GM12878 (cell line): ENCODE data around the gene KCTD6. TPM values are rescaled to one million over a fixed set of nuclear protein-coding genes. Genes with fewer than 3 reads are reported as not detected.

Source experiments
- ATAC-seq: fragments of 200-7000 bp; cut with Tn5 transposase; 3 replicates; pipeline ENCODE4 v1.9.1; 2020; ENCODE audit warnings: mild to moderate bottlenecking, moderate library complexity
- BruUV-seq: library from RNA; stranded (reverse); fragments of 400-500 nt; replicated peaks from 2 replicates; lab custom pipeline; 2021; lab: Mats Ljungman, UMichigan
- CTCF ChIA-PET: fragments of 300-600 bp; sonication (Branson Sonifier 250); formaldehyde crosslinking; extraction: SDS; loops from one replicate; lab custom pipeline; 2021; ENCODE audit warnings: inconsistent platforms; lab: Yijun Ruan, JAX
- POLR2A ChIA-PET: fragments of 350-600 bp; formaldehyde crosslinking; extraction: SDS; loops from one replicate; lab custom pipeline; 2021; ENCODE audit warnings: inconsistent platforms; lab: Charles Lee
- RAD21 ChIA-PET: fragments of 300-600 bp; sonication (Branson Sonifier 250); formaldehyde crosslinking; loops from one replicate; lab custom pipeline; 2023; ENCODE audit warnings: antibody characterized with exemption; ENCODE audit not compliant: unreplicated experiment; lab: Charles Lee
- SMC1A ChIA-PET: fragments of 300-600 bp; sonication (Branson Sonifier 250); formaldehyde crosslinking; loops from one replicate; lab custom pipeline; 2023; ENCODE audit not compliant: unreplicated experiment, uncharacterized antibody; lab: Charles Lee
- DNase-seq: peaks from one replicate; pipeline ENCODE4 v3.0.0-alpha.2; 2011; ENCODE audit warnings: low read depth, low spot score
- FAIRE-seq: peaks from 3 replicates; lab custom pipeline; 2011; peaks lifted over from hg19 to GRCh38; lab: Jason Lieb, UNC
- H2AFZ ChIP-seq: 2 replicates; pipeline ENCODE4 v1.6.0; 2011; ENCODE audit warnings: low read depth, low read length, control low read depth; ENCODE audit not compliant: control insufficient read depth
- H3K27ac ChIP-seq: 2 replicates; pipeline ENCODE4 v1.5.1; 2011; ENCODE audit warnings: control low read depth; ENCODE audit not compliant: control insufficient read depth, insufficient read depth
- H3K27me3 ChIP-seq, 2 experiments: replicated peaks in 1 of 2; 2 replicates each; pipeline versions ENCODE4 v1.6.0 to v1.6.1; 2011; ENCODE audit warnings: low read length in 1 of 2; ENCODE audit not compliant: control insufficient read depth in 2 of 2, insufficient read depth in 2 of 2
- H3K36me3 ChIP-seq, 2 experiments: 2 replicates each; pipeline ENCODE4 v1.5.1; 2011; ENCODE audit warnings: low read length in 1 of 2; ENCODE audit not compliant: control insufficient read depth in 2 of 2, insufficient read depth in 2 of 2
- H3K4me1 ChIP-seq: 2 replicates; pipeline ENCODE4 v1.6.1; 2011; ENCODE audit warnings: mild to moderate bottlenecking, low read length, moderate library complexity, mixed read lengths; ENCODE audit not compliant: control insufficient read depth, insufficient read depth
- H3K4me2 ChIP-seq: 2 replicates; pipeline ENCODE4 v1.6.0; 2011; ENCODE audit warnings: control low read depth; ENCODE audit not compliant: control insufficient read depth, insufficient read depth
- H3K4me3 ChIP-seq: fragments of 200-600 bp; sonication (generic); 2 replicates; pipeline ENCODE4 v1.5.1; 2016
- H3K79me2 ChIP-seq: 2 replicates; pipeline ENCODE4 v1.6.0; 2011; ENCODE audit warnings: low read length; ENCODE audit not compliant: control insufficient read depth, insufficient read depth
- H3K9ac ChIP-seq: 2 replicates; pipeline ENCODE4 v1.8.0; 2011; ENCODE audit warnings: low read length, control low read depth, mixed read lengths; ENCODE audit not compliant: control insufficient read depth, insufficient read depth
- H3K9me3 ChIP-seq: replicated peaks from 3 replicates; pipeline ENCODE4 v1.5.1; 2011; ENCODE audit warnings: mild to moderate bottlenecking, low read length; ENCODE audit not compliant: control insufficient read depth, insufficient read depth
- H4K20me1 ChIP-seq: 2 replicates; pipeline ENCODE4 v1.6.0; 2011; ENCODE audit not compliant: control insufficient read depth, insufficient read depth
- ASH2L ChIP-seq: fragments of 300-600, 200-600 bp; sonication (generic); IDR thresholded peaks from 2 replicates; pipeline ENCODE4 v1.6.1; 2017; ENCODE audit warnings: low read depth, mild to moderate bottlenecking, borderline replicate concordance
- BACH1 ChIP-seq: fragments of 450-650 bp; IDR thresholded peaks from 2 replicates; pipeline ENCODE4 v1.6.1; 2017; ENCODE audit warnings: mild to moderate bottlenecking, borderline replicate concordance
- CBX3 ChIP-seq: fragments of 200-600 bp; sonication (generic); IDR thresholded peaks from 2 replicates; pipeline ENCODE4 v1.6.1; 2016; ENCODE audit warnings: low read depth, borderline replicate concordance
- CHD2 ChIP-seq: IDR thresholded peaks from 2 replicates; pipeline ENCODE4 v1.6.1; 2011; ENCODE audit warnings: low read depth, low read length, improper control_type of control experiment, borderline replicate concordance
- CTCF ChIP-seq, 3 experiments: IDR thresholded peaks in 2 of 3; conservative IDR thresholded peaks in 1 of 3; 2 replicates each; pipeline ENCODE4 v1.5.1; 2011; ENCODE audit warnings: low read depth in 3 of 3, low read length in 3 of 3, mild to moderate bottlenecking in 3 of 3, control low read depth in 2 of 3, moderate library complexity in 2 of 3, inconsistent platforms in 1 of 3, mixed read lengths in 1 of 3; ENCODE audit not compliant: control insufficient read depth in 2 of 3, insufficient read depth in 1 of 3; ENCODE audit errors: extremely low read depth in 1 of 3
- E2F4 ChIP-seq: IDR thresholded peaks from 2 replicates; pipeline ENCODE4 v1.6.1; 2012; ENCODE audit warnings: low read depth, low read length, improper control_type of control experiment
- E2F8 ChIP-seq: fragments of 450-650 bp; IDR thresholded peaks from 2 replicates; pipeline ENCODE4 v1.6.1; 2018; ENCODE audit warnings: mild to moderate bottlenecking, low read depth, moderate library complexity; ENCODE audit not compliant: partially characterized antibody
- EGR1 ChIP-seq, 2 experiments: IDR thresholded peaks; 1 replicate in 1 of 2; 2 replicates in 1 of 2; pipeline ENCODE4 v1.6.1; 2011 to 2012; ENCODE audit warnings: low read depth in 2 of 2, low read length in 2 of 2, borderline replicate concordance in 1 of 2, mild to moderate bottlenecking in 1 of 2, moderate library complexity in 1 of 2
- MEF2A ChIP-seq: IDR thresholded peaks from 2 replicates; pipeline ENCODE4 v1.6.1; 2011; ENCODE audit warnings: low read depth, mild to moderate bottlenecking, low read length, moderate library complexity; ENCODE audit not compliant: insufficient read depth
- NFIC ChIP-seq: IDR thresholded peaks from 2 replicates; pipeline ENCODE4 v1.6.1; 2012; ENCODE audit warnings: low read depth, mild to moderate bottlenecking, inconsistent platforms, low read length, moderate library complexity
- NFYB ChIP-seq: IDR thresholded peaks from 2 replicates; pipeline ENCODE4 v1.6.1; 2011; ENCODE audit warnings: low read depth, mild to moderate bottlenecking, low read length, improper control_type of control experiment, moderate library complexity; ENCODE audit not compliant: insufficient read depth
- PAX8 ChIP-seq: fragments of 450-650 bp; IDR thresholded peaks from 2 replicates; pipeline ENCODE4 v1.6.1; 2017; ENCODE audit warnings: mild to moderate bottlenecking, moderate library complexity
- POLR2AphosphoS2 ChIP-seq: IDR thresholded peaks from 2 replicates; pipeline ENCODE4 v1.6.1; 2011; ENCODE audit warnings: low read depth, mild to moderate bottlenecking, low read length, improper control_type of control experiment, moderate library complexity
- RAD51 ChIP-seq: fragments of 450-650 bp; IDR thresholded peaks from 2 replicates; pipeline ENCODE4 v1.6.1; 2016; ENCODE audit warnings: moderate library complexity, mild to moderate bottlenecking, inconsistent platforms
- ZNF217 ChIP-seq: fragments of 450-650 bp; IDR thresholded peaks from 2 replicates; pipeline ENCODE4 v1.6.1; 2017; ENCODE audit warnings: antibody characterized with exemption, mild to moderate bottlenecking
- WGBS: methylation state at CpG from one replicate; pipeline ENCODE4 v1.1.6; 2016; ENCODE audit warnings: low lambda C conversion rate; ENCODE audit not compliant: insufficient replicate concordance, insufficient coverage; ENCODE audit errors: missing lambda C conversion rate; 5-methylcytosine and 5-hydroxymethylcytosine counted together
- in situ Hi-C: fragments of 300-500 bp; cut with MboI; formaldehyde crosslinking; loops from 9 replicates; pipeline ENCODE4 v1.14.3; 2018; ENCODE audit warnings: mixed read lengths
- intact Hi-C: fragments of 100-400 bp; cut with micrococcal nuclease; formaldehyde crosslinking; loops from one replicate; pipeline ENCODE4 v1.14.2; 2022; ENCODE audit not compliant: unreplicated experiment
- polyA plus RNA-seq, 11 experiments: library from polyadenylated mRNA; depleted of rRNA in 4 of 11; unstranded in 6 of 11; stranded (reverse) in 5 of 11; fragments of >200 nt; fragmentation: Nextera tagmentation in 4 of 11; fragmentation: Illumina TruSeq in 1 of 11; extraction: Ambion mirVana in 4 of 11; extraction: Trizol in 1 of 11; gene quantifications; 1 replicate in 1 of 11; 2 replicates in 10 of 11; pipeline versions ENCODE4 v1.2.1 to v1.2.3, GENCODE V29; 2011 to 2016; ENCODE audit warnings: inconsistent platforms in 2 of 11, missing spikeins in 2 of 11, low read depth in 1 of 11
- total RNA-seq, 4 experiments: library from RNA; depleted of rRNA in 3 of 4; stranded (reverse); fragments of >200 nt in 3 of 4; fragmentation: Illumina TruSeq in 1 of 4; extraction: Trizol in 1 of 4; gene quantifications; 2 replicates each; pipeline versions ENCODE4 v1.2.1 to v1.2.3, GENCODE V29; 2013 to 2021
- TF ChIP-seq, protein P1 (sequence below): IDR thresholded peaks from 2 replicates; pipeline ENCODE4 v1.6.1; 2012; ENCODE audit warnings: low read depth, low read length, improper control_type of control experiment

KCTD6 gene
- total and polyA plus RNA-seq, 10 of the 15 experiments (the other 5 are each of a cell fraction or from before 2014, with no cell fraction given): 5.2 to 10.7 (median 8.7) TPM

GRCh38 chr3:58544541-58544940 lies 52.6 kb downstream of the KCTD6 start (continued):
- TF ChIP-seq CTCF (IDR thresholded peaks at IDR 0.05 in 2 of 3, conservative IDR thresholded peaks at IDR 0.05 in 1 of 3; ENCODE audit: control insufficient read depth in 2 of 3, extremely low read depth in 1 of 3, insufficient read depth in 1 of 3, low read depth in 3 of 3, low read length in 3 of 3) (no peak), RAD51 (no peak), E2F4 (no peak), EGR1 (IDR thresholded peaks at IDR 0.05; ENCODE audit: borderline replicate concordance in 1 of 2, low read depth in 2 of 2, low read length in 2 of 2) (no peak)

DNA sequence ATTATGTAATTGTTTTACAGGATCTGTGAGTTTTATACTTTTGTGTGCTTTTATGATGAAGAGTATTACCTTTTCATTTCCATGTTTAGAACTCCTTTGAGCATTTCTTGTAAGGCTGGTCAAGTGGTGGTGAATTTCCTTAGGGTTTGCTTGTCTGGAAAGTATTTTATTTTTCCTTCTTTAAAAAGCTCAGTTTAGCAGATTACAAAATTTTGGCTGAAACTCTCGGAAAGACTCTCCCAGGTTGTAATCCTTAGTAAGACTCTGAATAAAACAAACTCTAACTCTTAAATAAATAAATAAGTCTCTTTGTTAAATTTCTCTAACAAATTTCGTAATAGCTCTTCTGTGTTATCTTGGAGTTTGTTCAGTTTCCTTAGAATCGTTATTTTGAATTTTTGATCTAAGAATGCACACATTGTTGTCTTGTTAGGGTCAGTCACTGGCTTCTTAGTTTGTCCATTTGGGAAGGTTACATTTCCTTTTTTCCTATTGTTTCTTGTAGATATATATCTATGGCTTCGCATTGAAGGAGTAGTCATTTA lies 59.8 kb downstream of the KCTD6 start:
- BruUV-seq: no TSS peak
- Histone ChIP-seq H3K79me2 (no peaks in the 10 kb centered on the region), H4K20me1 (no peaks in the 10 kb centered on the region), H2AFZ (no peak overlapping the region), H3K9me3 (no peaks in the 10 kb centered on the region), H3K9ac (no peak overlapping the region), H3K4me1 (no peaks in the 10 kb centered on the region), H3K4me3 (no peak overlapping the region), H3K4me2 (no peak overlapping the region), H3K36me3 (no peaks in the 10 kb centered on the region), H3K27me3 (0 out of 4 replicates have a peak, but pooled peaks cover 0 to 3% of the 10 kb centered on the region in 2 experiments), H3K27ac (no peak overlapping the region)
- FAIRE-seq (no peak), DNase-seq (no peak), ATAC-seq (no peak)
- TF ChIP-seq BACH1: no peak
- TF ChIP-seq ASH2L: no peak
- TF ChIP-seq PAX8: no peak
- TF ChIP-seq CBX3: no peak
- no peak for TF ChIP-seq E2F8
- TF ChIP-seq POLR2AphosphoS2: no peak
- TF ChIP-seq NFIC: no peak
- no peak for TF ChIP-seq MEF2A
- no peak for TF ChIP-seq CHD2
- no peak for TF ChIP-seq EGR1 (IDR thresholded peaks at IDR 0.05; ENCODE audit: borderline replicate concordance in 1 of 2, low read depth in 2 of 2, low read length in 2 of 2)
- TF ChIP-seq ZNF217: no peak
- no peak for TF ChIP-seq NFYB
- TF ChIP-seq, protein P1, sequence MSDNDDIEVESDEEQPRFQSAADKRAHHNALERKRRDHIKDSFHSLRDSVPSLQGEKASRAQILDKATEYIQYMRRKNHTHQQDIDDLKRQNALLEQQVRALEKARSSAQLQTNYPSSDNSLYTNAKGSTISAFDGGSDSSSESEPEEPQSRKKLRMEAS: no peak
- ChIA-PET POLR2A (no interaction called here), RAD21 (no interaction called here), CTCF (interaction anchor here (1.3 kb wide), 1 partner anchor 16 kb away, joined by 3 read pairs; no protein-coding TSS in a partner anchor), SMC1A (no interaction called here)
- intact Hi-C loops (no loop called here), in situ Hi-C loops (no loop called here)
- WGBS: 30% methylated on average over 4 of the region's 4 CpGs
